Medulla oblongata (tissue), 1 donor: ENCODE measurements around the gene DENND4A.

Experiments
- DNase-seq: peaks from one replicate; pipeline ENCODE4 v3.0.0-alpha.2; 2015; ENCODE audit errors: extremely low spot score

The DENND4A gene

GRCh38 chr15:65666257-65666656, 125.8 kb downstream of the DENND4A start:
- DNase-seq: peak; percentile 47

- DNase-seq: no peak
Measured at GRCh38 chr15:65663521-65663920, 128.6 kb downstream of the DENND4A start.

- DNase-seq: no peak
Measured at GRCh38 chr15:65660927-65661326, 131.2 kb downstream of the DENND4A start.

DNA sequence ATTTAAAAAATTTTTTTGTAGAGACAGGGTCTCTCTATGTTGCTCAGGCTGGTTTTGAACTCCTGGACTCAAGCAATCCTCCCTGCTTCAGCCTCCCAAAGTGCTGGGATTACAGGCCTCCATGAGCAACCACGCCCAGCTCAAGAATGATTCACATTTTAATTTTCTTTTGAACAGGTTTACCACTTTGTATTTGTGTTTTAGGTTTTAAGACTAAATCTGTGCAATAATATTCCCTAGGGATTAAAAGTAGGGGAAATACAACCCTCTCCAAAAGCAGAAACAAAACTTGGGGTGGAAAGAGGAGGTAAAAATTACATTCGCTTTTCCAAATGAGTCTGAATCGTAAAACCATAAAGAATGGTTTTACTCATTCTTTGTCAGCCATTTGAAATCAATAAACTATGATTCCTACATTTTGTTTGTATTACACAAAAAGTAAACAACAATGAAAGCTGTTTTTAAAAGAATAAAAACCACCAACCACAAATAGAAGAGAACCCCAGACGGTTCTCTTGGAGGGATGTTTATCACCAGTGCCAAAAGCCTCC, 132.5 kb downstream of the DENND4A start:
- DNase-seq: no peak

GRCh38 chr15:65655457-65655856, 136.6 kb downstream of the DENND4A start:
- DNase-seq: no peak

- DNase-seq: no peak
Measured at GRCh38 chr15:65655026-65655425, 137.1 kb downstream of the DENND4A start.

GRCh38 chr15:65653801-65654521, 138.1 kb downstream of the DENND4A start:
- no peak for DNase-seq

- no peak for DNase-seq
Measured at GRCh38 chr15:65653341-65653740, 138.8 kb downstream of the DENND4A start.

DNA sequence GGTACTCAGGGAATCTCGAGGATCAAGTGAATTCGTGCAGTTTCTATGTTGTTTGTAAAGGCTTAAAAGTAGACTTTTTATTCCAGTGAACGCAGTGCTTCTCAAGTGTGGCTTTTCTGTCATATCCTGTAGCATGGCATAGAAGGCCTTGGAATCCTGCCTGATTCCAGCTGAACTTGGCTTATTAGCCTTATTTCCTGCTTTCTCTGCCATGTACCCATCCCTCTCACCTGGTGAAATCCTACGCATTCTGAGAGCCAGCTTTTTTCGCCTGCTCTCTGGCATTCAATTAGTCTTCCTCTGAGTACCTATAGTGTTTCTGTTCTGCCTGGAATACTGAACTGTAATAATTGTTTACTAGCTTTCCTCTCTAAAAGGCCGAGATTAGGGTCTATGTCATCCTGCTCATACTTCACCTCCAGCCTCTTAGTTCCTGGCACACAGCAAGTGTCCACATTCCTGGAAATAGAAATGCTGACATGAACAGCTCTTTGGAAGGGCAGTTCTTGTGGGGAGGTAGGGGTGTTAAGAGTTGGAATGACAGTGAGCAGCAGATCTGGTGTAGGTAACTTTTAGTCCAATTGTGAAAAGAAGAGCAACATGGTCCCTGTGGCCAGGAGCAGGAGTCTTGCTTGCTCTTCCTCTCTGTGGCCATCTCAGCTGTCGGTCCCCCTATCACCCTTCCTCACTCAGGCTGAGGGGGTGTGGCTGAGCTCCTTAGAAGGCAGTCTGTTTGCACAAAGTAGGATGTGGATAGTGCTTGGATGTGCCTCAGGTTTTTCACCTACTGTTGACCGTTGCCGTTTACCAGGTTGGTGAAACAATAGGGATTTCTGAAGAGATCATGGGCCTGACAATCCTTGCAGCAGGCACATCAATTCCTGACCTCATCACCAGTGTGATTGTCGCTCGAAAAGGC, 140.0 kb downstream of the DENND4A start:
- DNase-seq: no peak

DNA sequence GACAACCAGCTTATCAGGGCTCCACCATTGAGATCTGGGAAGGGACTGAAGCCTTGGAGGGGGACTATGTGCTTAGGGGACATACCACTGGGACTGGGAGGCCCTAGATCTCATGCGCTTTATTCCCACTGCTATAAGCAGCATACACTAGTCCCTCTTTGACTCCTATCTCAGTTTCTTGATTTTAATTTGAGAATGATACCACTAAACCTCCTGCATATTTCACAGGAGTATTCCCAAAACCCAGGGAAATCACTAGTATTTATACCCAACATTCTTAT, 141.1 kb downstream of the DENND4A start:
- no peak for DNase-seq

GRCh38 chr15:65650312-65651041, 141.6 kb downstream of the DENND4A start:
- DNase-seq: no peak

DNA sequence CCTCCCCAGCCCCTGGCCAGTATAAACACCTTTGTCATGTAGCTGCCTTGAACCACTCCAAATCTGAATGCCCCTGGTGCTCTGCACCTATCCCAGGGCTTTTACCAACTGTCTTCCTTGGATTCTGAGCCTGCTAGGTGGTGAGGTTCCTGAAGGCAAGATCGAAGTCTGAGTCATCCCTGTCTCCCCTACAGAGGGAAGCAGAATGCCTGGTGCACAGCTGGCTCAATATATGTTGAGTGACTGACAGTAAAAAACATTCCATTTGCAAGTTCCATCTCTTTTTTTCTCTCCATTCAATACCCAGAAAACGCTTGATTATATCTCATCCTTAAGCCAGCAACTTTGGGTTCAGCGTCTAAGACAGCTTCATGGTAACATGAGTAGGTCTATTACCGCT, 145.6 kb downstream of the DENND4A start:
- DNase-seq: no peak

- DNase-seq: no peak
Measured at GRCh38 chr15:65645392-65645791, 146.7 kb downstream of the DENND4A start.

DNA sequence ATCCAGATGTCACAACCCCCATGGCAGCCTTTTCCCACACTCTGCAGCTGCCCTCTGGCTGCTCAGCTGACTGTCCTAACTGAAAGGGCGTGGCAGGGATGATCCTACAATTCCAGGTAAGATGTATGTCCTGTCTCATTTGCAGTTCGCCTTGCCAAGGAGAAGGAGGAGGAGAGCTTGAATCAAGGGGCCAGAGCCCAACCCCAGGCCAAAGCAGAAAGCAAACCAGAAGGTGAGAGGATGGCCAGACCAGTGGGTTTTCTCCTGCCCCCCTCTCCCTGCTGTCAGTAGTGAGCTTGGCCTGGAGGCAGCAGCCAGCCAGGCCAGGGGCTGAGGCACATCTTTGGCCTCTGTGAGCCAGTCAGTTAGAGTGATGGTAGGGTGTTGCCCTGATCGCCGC, 147.8 kb downstream of the DENND4A start:
- no peak for DNase-seq

DNA sequence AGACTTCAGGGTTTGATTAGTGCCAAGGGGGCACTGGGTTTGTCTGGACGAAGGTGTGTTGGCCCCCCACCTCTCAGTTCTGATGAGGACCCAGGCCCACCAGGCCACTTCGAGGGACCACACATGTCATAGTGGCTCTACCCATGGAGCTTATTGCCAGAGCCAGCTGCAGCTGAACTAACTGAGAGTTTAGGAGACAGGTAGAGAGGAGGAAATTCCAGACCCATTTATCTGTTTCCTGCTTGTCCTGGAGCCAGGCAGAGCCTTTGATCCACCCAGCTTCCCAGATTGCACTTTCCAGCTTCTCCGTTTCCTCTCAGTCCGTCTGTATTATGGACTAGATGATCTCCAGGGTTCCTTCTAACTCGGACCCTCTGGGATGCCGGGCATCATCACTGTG, 149.5 kb downstream of the DENND4A start:
- no peak for DNase-seq

GRCh38 chr15:65641768-65642475, 150.2 kb downstream of the DENND4A start:
- DNase-seq: no peak

DNA sequence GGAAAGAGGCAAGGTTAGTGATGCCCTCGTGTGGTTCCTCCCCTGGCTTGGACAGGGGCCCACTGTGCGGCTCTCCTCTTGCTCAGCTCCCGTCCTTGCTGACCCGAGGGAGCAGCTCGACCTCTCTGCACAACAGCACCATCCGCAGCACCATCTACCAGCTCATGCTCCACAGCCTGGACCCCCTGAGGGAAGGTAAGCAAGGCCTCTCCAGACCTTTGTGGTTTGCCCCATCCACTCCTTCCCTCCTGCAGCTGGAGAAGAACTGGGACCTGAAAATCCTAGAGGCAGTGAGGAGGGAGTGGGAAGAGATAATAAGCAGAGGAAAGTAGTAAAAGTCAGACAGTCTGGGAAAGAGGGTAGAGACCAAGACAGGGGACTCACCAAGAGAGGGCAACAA, 152.6 kb downstream of the DENND4A start:
- DNase-seq: no peak

GRCh38 chr15:65638681-65639089, 153.4 kb downstream of the DENND4A start:
- peak; percentile 94 for DNase-seq

DNA sequence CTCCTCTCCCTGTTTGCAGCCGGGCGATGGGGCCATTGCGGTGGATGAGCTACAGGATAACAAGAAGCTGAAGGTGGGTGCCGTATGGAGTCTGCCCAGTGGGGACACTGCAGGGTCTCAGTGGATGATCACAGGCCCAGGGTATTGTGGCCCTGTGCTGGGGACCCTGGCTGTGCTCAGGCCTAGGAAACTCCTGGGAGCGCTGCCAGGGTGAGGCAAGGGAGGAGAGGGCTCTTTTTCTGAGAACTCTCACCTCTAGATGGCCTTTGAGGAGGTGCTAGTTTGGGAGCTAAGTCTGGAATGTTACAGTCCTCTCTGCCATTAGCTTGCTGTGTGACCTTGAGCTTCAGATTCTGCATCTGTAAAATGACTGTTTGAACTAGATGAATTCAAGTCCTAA, 154.0 kb downstream of the DENND4A start:
- no peak for DNase-seq

DNA sequence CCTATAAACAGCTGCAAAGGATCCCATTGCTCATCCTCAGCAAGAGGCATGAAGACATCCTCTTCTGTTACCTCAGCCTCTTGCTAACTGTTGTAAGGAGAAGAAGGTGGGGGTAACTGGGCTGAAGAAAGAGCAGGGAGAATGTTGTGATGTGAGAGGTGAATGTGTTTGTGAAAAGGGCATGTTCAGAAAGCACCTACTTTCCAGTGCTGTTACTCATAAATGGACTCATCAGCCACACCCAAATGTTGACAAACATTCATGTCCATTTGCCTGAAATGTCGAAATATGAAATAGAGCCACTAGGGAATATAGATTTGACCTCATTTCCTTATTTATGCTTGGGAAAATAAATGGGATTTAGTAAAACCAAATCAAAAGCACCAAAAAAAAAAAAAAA, 157.7 kb downstream of the DENND4A start:
- DNase-seq: no peak

- DNase-seq: no peak
Measured at GRCh38 chr15:65633752-65634151, 158.3 kb downstream of the DENND4A start.
